SJSA1 (cell line): ENCODE data around the gene SNRPF. TPM values are rescaled to one million over a fixed set of nuclear protein-coding genes. Genes with fewer than 3 reads are reported as not detected.
"Not testable (repeated sequence)": the region's sequence is repeated elsewhere in the genome, so short reads cannot be mapped to it uniquely, and the experiment has no call there.

Source experiments
- DNase-seq, 2 experiments: peaks; one replicate each; pipeline ENCODE4 v3.0.0-alpha.2; 2015 to 2020; ENCODE audit warnings: low spot score in 2 of 2, low read depth in 1 of 2
- H3K27ac ChIP-seq: fragments of 250-450 bp; sonication (Bioruptor Pico); 2 replicates; pipeline ENCODE4 v1.5.1; 2020; ENCODE audit warnings: mild to moderate bottlenecking, moderate library complexity
- H3K27me3 ChIP-seq: fragments of 250-450 bp; sonication (Bioruptor Pico); replicated peaks from 2 replicates; pipeline ENCODE4 v1.5.1; 2020; ENCODE audit warnings: mild to moderate bottlenecking, moderate library complexity
- H3K36me3 ChIP-seq: fragments of 250-450 bp; sonication (Bioruptor Pico); 2 replicates; pipeline ENCODE4 v1.5.1; 2020; ENCODE audit warnings: mild to moderate bottlenecking
- H3K4me1 ChIP-seq: fragments of 250-450 bp; sonication (Bioruptor Pico); replicated peaks from 2 replicates; pipeline ENCODE4 v1.6.1; 2021; ENCODE audit warnings: mild to moderate bottlenecking
- H3K4me3 ChIP-seq: fragments of 250-450 bp; sonication (Bioruptor Pico); 2 replicates; pipeline ENCODE4 v1.5.1; 2020; ENCODE audit warnings: mild to moderate bottlenecking
- H3K9me3 ChIP-seq: fragments of 250-450 bp; sonication (Bioruptor Pico); replicated peaks from 2 replicates; pipeline ENCODE4 v1.5.1; 2020; ENCODE audit warnings: mild to moderate bottlenecking
- total RNA-seq: library from RNA; depleted of rRNA; stranded (reverse); fragments of >200 nt; shearing (Covaris generic); gene quantifications from 2 replicates; pipeline ENCODE4 v1.2.3, GENCODE V29; 2014; rRNA removed

SNRPF gene
- total RNA-seq = 25.9 and 32.0 TPM in 2 replicates

GRCh38 chr12:95858451-95859343, at the start of gene SNRPF:
SNRPF (plus strand) TSS chr12:95858952; CDS start chr12:95859074, 122 bp downstream.
- peaks cover 10% of the 10 kb centered on the region for H3K4me1 ChIP-seq
- peak; percentile 95 for DNase-seq
- H3K9me3 ChIP-seq = no peaks in the 10 kb centered on the region
- peaks cover 28% of the 10 kb centered on the region for H3K36me3 ChIP-seq
- H3K27me3 ChIP-seq = no peaks in the 10 kb centered on the region
- H3K27ac ChIP-seq = peak within 1 kb of the TSS; percentile 17; the same call in 1 of the 2 replicates
- H3K4me3 ChIP-seq = peak within 1 kb of the TSS; percentile 62

GRCh38 chr12:95809000-95809680, 49.6 kb upstream of the SNRPF start:
- Histone ChIP-seq H3K9me3 (no peaks in the 10 kb centered on the region), H3K4me3 (no peak overlapping the region), H3K4me1 (peaks cover 35% of the 10 kb centered on the region), H3K36me3 (no peaks in the 10 kb centered on the region), H3K27ac (no peak overlapping the region), H3K27me3 (no peaks in the 10 kb centered on the region)
- no peak for DNase-seq

GRCh38 chr12:95810411-95810810, 48.3 kb upstream of the SNRPF start:
- Histone ChIP-seq H3K27ac (no peak overlapping the region), H3K4me1 (peaks cover 24% of the 10 kb centered on the region), H3K27me3 (no peaks in the 10 kb centered on the region), H3K36me3 (no peaks in the 10 kb centered on the region), H3K9me3 (no peaks in the 10 kb centered on the region), H3K4me3 (no peak overlapping the region)
- DNase-seq = no peak

GRCh38 chr12:95812155-95812554, 46.6 kb upstream of the SNRPF start:
- not testable (repeated sequence) for DNase-seq, H3K27ac ChIP-seq, H3K9me3 ChIP-seq, H3K4me3 ChIP-seq, H3K36me3 ChIP-seq, H3K27me3 ChIP-seq
- peaks cover 10% of the 10 kb centered on the region for H3K4me1 ChIP-seq

GRCh38 chr12:95815632-95816212, 43.0 kb upstream of the SNRPF start:
- peak in 1 of 2 experiments; percentile 42 for DNase-seq
- Histone ChIP-seq H3K36me3 (no peaks in the 10 kb centered on the region), H3K27ac (no peak overlapping the region), H3K9me3 (no peaks in the 10 kb centered on the region), H3K4me3 (no peak overlapping the region), H3K4me1 (peaks cover 3% of the 10 kb centered on the region), H3K27me3 (no peaks in the 10 kb centered on the region)

GRCh38 chr12:95820096-95820703, 38.6 kb upstream of the SNRPF start:
- DNase-seq = peak in 1 of 2 experiments; percentile 25
- no peak overlapping the region for H3K4me3 ChIP-seq
- no peaks in the 10 kb centered on the region for H3K9me3 ChIP-seq
- H3K27me3 ChIP-seq = no peaks in the 10 kb centered on the region
- peaks cover 3% of the 10 kb centered on the region for H3K4me1 ChIP-seq
- H3K27ac ChIP-seq = no peak overlapping the region
- H3K36me3 ChIP-seq = no peaks in the 10 kb centered on the region

- no peak overlapping the region for H3K27ac ChIP-seq
- no peaks in the 10 kb centered on the region for H3K9me3 ChIP-seq
- H3K4me1 ChIP-seq = no peaks in the 10 kb centered on the region
- no peaks in the 10 kb centered on the region for H3K36me3 ChIP-seq
- DNase-seq = no peak
- no peaks in the 10 kb centered on the region; the same call in 1 of the 2 replicates for H3K27me3 ChIP-seq
- no peak overlapping the region for H3K4me3 ChIP-seq
These were observed 29.4 kb upstream of the SNRPF start for GRCh38 chr12:95829395-95829794.

GRCh38 chr12:95830335-95831089, 28.2 kb upstream of the SNRPF start:
- no peak for DNase-seq
- H3K27me3 ChIP-seq = no peaks in the 10 kb centered on the region; the same call in 1 of the 2 replicates
- no peaks in the 10 kb centered on the region for H3K9me3 ChIP-seq
- no peaks in the 10 kb centered on the region for H3K36me3 ChIP-seq
- H3K27ac ChIP-seq = no peak overlapping the region
- no peaks in the 10 kb centered on the region for H3K4me1 ChIP-seq
- H3K4me3 ChIP-seq = no peak overlapping the region

GRCh38 chr12:95834572-95834971, 24.2 kb upstream of the SNRPF start:
- H3K36me3 ChIP-seq = no peaks in the 10 kb centered on the region
- no peak overlapping the region for H3K4me3 ChIP-seq
- H3K4me1 ChIP-seq = peaks cover 14% of the 10 kb centered on the region

GRCh38 chr12:95836185-95836609, 22.6 kb upstream of the SNRPF start:
- Histone ChIP-seq H3K27ac (no peak overlapping the region), H3K4me3 (no peak overlapping the region), H3K27me3 (0 out of 2 replicates have a peak, but pooled peaks cover 4% of the 10 kb centered on the region), H3K36me3 (no peaks in the 10 kb centered on the region), H3K4me1 (peaks cover 14% of the 10 kb centered on the region), H3K9me3 (no peaks in the 10 kb centered on the region)
- DNase-seq = peak in 1 of 2 experiments; percentile 57

More at GRCh38 chr12:95834572-95834971, 24.2 kb upstream of the SNRPF start:
- Histone ChIP-seq H3K27ac (no peak overlapping the region), H3K27me3 (peaks cover 4% of the 10 kb centered on the region; the same call in 1 of the 2 replicates), H3K9me3 (no peaks in the 10 kb centered on the region)
- no peak for DNase-seq

GRCh38 chr12:95836630-95837239, 22.0 kb upstream of the SNRPF start:
- no peak overlapping the region for H3K4me3 ChIP-seq
- peaks cover 14% of the 10 kb centered on the region for H3K4me1 ChIP-seq
- no peaks in the 10 kb centered on the region for H3K36me3 ChIP-seq
- H3K27ac ChIP-seq = no peak overlapping the region
- DNase-seq = no peak
- H3K9me3 ChIP-seq = no peaks in the 10 kb centered on the region
- 0 out of 2 replicates have a peak, but pooled peaks cover 4% of the 10 kb centered on the region for H3K27me3 ChIP-seq

GRCh38 chr12:95837240-95838038, 21.3 kb upstream of the SNRPF start:
- no peak overlapping the region for H3K27ac ChIP-seq
- no peak for DNase-seq
- H3K36me3 ChIP-seq = no peaks in the 10 kb centered on the region
- 0 out of 2 replicates have a peak, but pooled peaks cover 4% of the 10 kb centered on the region for H3K27me3 ChIP-seq
- no peak overlapping the region for H3K4me3 ChIP-seq
- H3K4me1 ChIP-seq = peaks cover 14% of the 10 kb centered on the region
- no peaks in the 10 kb centered on the region for H3K9me3 ChIP-seq
